ENCODE data around the gene OOSP1. TPM values are rescaled to one million over a fixed set of nuclear protein-coding genes. Genes with fewer than 3 reads are reported as not detected.

OOSP1 gene
- total and polyA plus RNA-seq, 2 of the 8 experiments (the other 6 are each of a cell fraction or from before 2014, with no cell fraction given), result not detected

DNA sequence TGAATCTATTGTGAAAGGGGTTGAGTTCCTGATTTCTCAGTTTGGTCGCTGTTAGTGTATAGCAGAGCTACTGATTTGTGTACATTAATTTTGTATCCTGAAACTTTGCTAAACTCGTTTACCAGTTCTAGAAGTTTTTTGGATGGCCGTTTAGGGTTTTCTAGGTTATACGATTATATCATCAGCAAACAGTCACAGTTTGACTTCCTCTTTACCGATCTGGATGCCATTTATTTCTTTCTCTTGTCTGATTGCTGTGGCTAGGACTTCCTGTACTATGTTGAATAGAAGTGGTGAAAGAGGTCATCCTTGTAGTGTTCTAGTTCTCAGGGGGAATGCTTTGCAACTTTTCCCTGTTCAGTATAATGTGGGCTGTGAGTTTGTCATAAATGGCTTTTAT is 54.2 kb downstream of the OOSP1 start:
- FAIRE-seq, result no peak
- H4K20me1 ChIP-seq (replicated peaks in 1 of 2; ENCODE audit: control insufficient read depth in 1 of 2, insufficient read depth in 2 of 2, low read length in 2 of 2), result no peaks in the 10 kb centered on the region

More for the DNA sequence above, 54.2 kb downstream of the OOSP1 start:
- Histone ChIP-seq H3K14ac (ENCODE audit: insufficient read length) (no peak overlapping the region), H3K27ac (ENCODE audit: low read depth, low read length) (no peak overlapping the region), H3K23ac (ENCODE audit: insufficient read length) (no peak overlapping the region), H2BK5ac (ENCODE audit: low read depth, low read length) (no peak overlapping the region), H3K79me2 (ENCODE audit: control insufficient read depth in 1 of 2, insufficient read depth in 2 of 2, low read length in 2 of 2) (no peaks in the 10 kb centered on the region), H2BK12ac (ENCODE audit: low read depth, low read length) (no peak overlapping the region), H2AK5ac (ENCODE audit: low read depth, low read length) (no peak overlapping the region), H4K91ac (replicated peaks; ENCODE audit: insufficient read length, low read length) (no peak overlapping the region), H2BK120ac (replicated peaks; ENCODE audit: low read depth, low read length) (no peak overlapping the region), H2BK15ac (ENCODE audit: low read length) (no peak overlapping the region), H2AFZ (ENCODE audit: low read length) (no peak overlapping the region), H3K18ac (ENCODE audit: extremely low read depth, low read length) (no peak overlapping the region), H3K4me1 (replicated peaks in 1 of 4; ENCODE audit: control insufficient read depth in 3 of 4, insufficient read depth in 4 of 4, low read length in 3 of 4) (no peaks in the 10 kb centered on the region), H3K9me3 (ENCODE audit: insufficient read depth in 2 of 2, low read depth in 1 of 2, low read length in 1 of 2) (no peaks in the 10 kb centered on the region), H4K5ac (ENCODE audit: insufficient read length, low read depth, low read length) (no peak overlapping the region), H3K23me2 (ENCODE audit: low read depth, low read length) (no peaks in the 10 kb centered on the region), H3K9ac (replicated peaks in 1 of 4; ENCODE audit: extremely low read depth in 1 of 4, low read depth in 3 of 4, low read length in 3 of 4) (no peak overlapping the region), H3K4ac (replicated peaks; ENCODE audit: insufficient read length, low read depth, low read length) (no peak overlapping the region), H3K36me3 (ENCODE audit: control insufficient read depth in 2 of 4, insufficient read depth in 4 of 4, low read length in 3 of 4) (no peaks in the 10 kb centered on the region), H3K27me3 (replicated peaks in 1 of 4; ENCODE audit: control insufficient read depth in 3 of 4, extremely low read depth in 1 of 4, insufficient read depth in 3 of 4, low read length in 3 of 4) (no peaks in the 10 kb centered on the region), H4K8ac (ENCODE audit: extremely low read depth, insufficient read depth, low read length) (no peak overlapping the region), H3K79me1 (ENCODE audit: low read depth, low read length) (no peaks in the 10 kb centered on the region), H3K4me3 (ENCODE audit: extremely low read depth in 1 of 4, insufficient read depth in 2 of 4, low read depth in 3 of 4, low read length in 4 of 4) (no peak overlapping the region), H3K4me2 (ENCODE audit: insufficient read depth in 1 of 2, low read depth in 2 of 2, low read length in 2 of 2) (no peak overlapping the region), H3K56ac (replicated peaks; ENCODE audit: insufficient read length, low read depth, low read length) (no peak overlapping the region), H2BK20ac (ENCODE audit: low read length) (no peak overlapping the region)
- ChIA-PET CTCF (ENCODE audit: partially characterized antibody) (no interaction called here), POLR2A (ENCODE audit: partially characterized antibody) (no interaction called here)
- TF ChIP-seq RFX5 (IDR thresholded peaks at IDR 0.05; ENCODE audit: borderline replicate concordance, low read depth, low read length) (no peak), JUN (IDR thresholded peaks at IDR 0.05; ENCODE audit: low read depth, low read length) (no peak), GABPA (IDR thresholded peaks at IDR 0.05; ENCODE audit: borderline replicate concordance, insufficient read depth, low read length) (no peak), TEAD4 (IDR thresholded peaks at IDR 0.05; ENCODE audit: low read depth, low read length) (no peak), CHD2 (IDR thresholded peaks at IDR 0.05; ENCODE audit: low read length) (no peak), BRCA1 (IDR thresholded peaks at IDR 0.05; ENCODE audit: low read depth, low read length) (no peak)
- no peak for DNase-seq (ENCODE audit: low read depth in 1 of 2, low spot score in 2 of 2)
- 93% methylated on average over 5 of the region's 5 CpGs; no CpG with 5 or more reads in 1 of the 2 experiments for WGBS, 2 experiments (ENCODE audit: extremely low coverage in 1 of 2, insufficient coverage in 1 of 2, insufficient read length in 1 of 2, insufficient replicate concordance in 2 of 2, low coverage in 1 of 2, low lambda C conversion rate in 2 of 2, missing lambda C conversion rate in 1 of 2)

Measured in H1 (cell line).